Skin of body (tissue), 2 donors: ENCODE data around the gene NGLY1. TPM values are rescaled to one million over a fixed set of nuclear protein-coding genes. Genes with fewer than 3 reads are reported as not detected.
A peak's percentile ranks its signal among the peaks of the same experiment; 100 is the strongest.

ENCODE experiments used
- DNase-seq: peaks from one replicate; lab custom pipeline; 2025; lab: John Stamatoyannopoulos, UW
- total RNA-seq: library from RNA; depleted of rRNA; stranded (reverse); fragments of >200 nt; gene quantifications from one replicate; pipeline ENCODE4 v1.2.3, GENCODE V29; 2014

NGLY1 gene
- total RNA-seq, 1 donor from 2014 or later = 29.5 TPM

GRCh38 chr3:25784971-25785370 is 1.7 kb upstream of the NGLY1 start:
- DNase-seq = no peak

GRCh38 chr3:25783661-25784512 is 644 bp upstream of the NGLY1 start:
- peak; percentile 51 for DNase-seq

- no peak for DNase-seq
Observed at GRCh38 chr3:25782636-25782937, 656 bp downstream of the NGLY1 start.

GRCh38 chr3:25781758-25782594 is 1.3 kb downstream of the NGLY1 start:
- DNase-seq = no peak

- DNase-seq = no peak
Observed at GRCh38 chr3:25781145-25781757, 2.0 kb downstream of the NGLY1 start.

- DNase-seq = no peak
Observed at GRCh38 chr3:25780618-25781017, 2.6 kb downstream of the NGLY1 start.

- DNase-seq = no peak
Observed at GRCh38 chr3:25775936-25776335, 7.3 kb downstream of the NGLY1 start.

- DNase-seq = no peak
Observed at GRCh38 chr3:25768851-25769250, 14.4 kb downstream of the NGLY1 start.

GRCh38 chr3:25751725-25752124 is 31.5 kb downstream of the NGLY1 start:
- no peak for DNase-seq

GRCh38 chr3:25751048-25751447 is 32.2 kb downstream of the NGLY1 start:
- no peak for DNase-seq

- no peak for DNase-seq
Observed at GRCh38 chr3:25749031-25749581, 34.1 kb downstream of the NGLY1 start.

GRCh38 chr3:25748189-25748588 is 35.1 kb downstream of the NGLY1 start:
- DNase-seq = no peak

- DNase-seq = no peak
Observed at GRCh38 chr3:25747033-25747432, 36.2 kb downstream of the NGLY1 start.

GRCh38 chr3:25744470-25744869 is 38.8 kb downstream of the NGLY1 start:
- DNase-seq = no peak

- DNase-seq = peak; percentile 25
Observed at GRCh38 chr3:25728101-25728500, 55.1 kb downstream of the NGLY1 start.

- no peak for DNase-seq
Observed at GRCh38 chr3:25727316-25727715, 55.9 kb downstream of the NGLY1 start.

- no peak for DNase-seq
Observed at GRCh38 chr3:25725810-25726209, 57.4 kb downstream of the NGLY1 start.

GRCh38 chr3:25724948-25725645 is 58.1 kb downstream of the NGLY1 start:
- no peak for DNase-seq

GRCh38 chr3:25723802-25724201 is 59.4 kb downstream of the NGLY1 start:
- DNase-seq = no peak

- no peak for DNase-seq
Observed at GRCh38 chr3:25719321-25719720, 63.9 kb downstream of the NGLY1 start.

- no peak for DNase-seq
Observed at GRCh38 chr3:25713341-25713985, 69.8 kb downstream of the NGLY1 start.
